ENCODE measurements around the gene NAGS.
A peak's percentile ranks its signal among the peaks of the same experiment; 100 is the strongest.

DNA sequence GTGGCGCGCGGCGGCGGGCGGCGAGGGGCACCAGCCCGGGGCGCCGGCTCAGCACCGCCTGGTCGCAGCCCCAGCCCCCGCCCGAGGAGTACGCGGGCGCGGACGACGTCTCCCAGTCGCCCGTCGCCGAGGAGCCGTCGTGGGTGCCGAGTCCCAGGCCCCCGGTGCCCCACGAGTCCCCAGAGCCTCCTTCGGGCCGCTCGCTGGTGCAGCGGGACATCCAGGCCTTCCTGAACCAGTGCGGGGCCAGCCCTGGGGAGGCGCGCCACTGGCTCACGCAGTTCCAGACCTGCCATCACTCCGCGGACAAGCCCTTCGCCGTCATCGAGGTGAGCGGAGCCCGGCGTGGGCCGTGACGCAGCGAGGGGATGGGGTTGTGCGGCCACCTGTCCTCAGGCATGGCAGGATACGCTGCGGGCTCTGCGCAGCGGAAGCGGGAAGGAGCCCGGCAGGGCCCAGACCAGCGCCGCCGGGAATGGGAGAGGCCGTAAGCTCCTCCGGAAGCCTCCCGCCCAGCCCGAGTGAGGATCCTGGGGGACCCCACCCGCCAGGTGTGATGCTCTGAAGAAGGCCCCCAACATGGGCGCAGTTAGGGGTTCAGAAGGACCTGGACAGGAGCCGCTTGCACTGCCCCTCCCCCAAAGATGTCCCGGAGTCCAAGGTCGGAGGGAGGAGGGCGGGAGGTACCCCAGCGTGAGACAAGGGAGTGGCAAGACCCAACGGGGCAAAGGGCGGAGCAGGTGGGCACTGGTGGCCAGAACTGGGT lies 522 bp downstream of the NAGS start:
- peak; percentile 86 for TF ChIP-seq EZH2 (IDR thresholded peaks at IDR 0.05; ENCODE audit: insufficient read depth, low read length)
- TF ChIP-seq CTCF (IDR thresholded peaks at IDR 0.05; ENCODE audit: insufficient read depth, low read depth, low read length) = no peak

All from astrocyte (in vitro differentiated cells and primary cell).